Activated CD4-positive, alpha-beta T cell treated with anti-CD3 and anti-CD28 coated beads, Interleukin-10, Interleukin-2, amounts not matched to agents 100 ng/mL and 50 ng/mL, durations not matched to agents 16 hours and 8 hours (primary cell): ENCODE results near the gene SORT1.
"Not testable (repeated sequence)": the region's sequence is repeated elsewhere in the genome, so short reads cannot be mapped to it uniquely, and the experiment has no call there.

Experiments
- DNase-seq: peaks from one replicate; pipeline ENCODE4 v3.0.0-alpha.2; 2020

The SORT1 gene

DNA sequence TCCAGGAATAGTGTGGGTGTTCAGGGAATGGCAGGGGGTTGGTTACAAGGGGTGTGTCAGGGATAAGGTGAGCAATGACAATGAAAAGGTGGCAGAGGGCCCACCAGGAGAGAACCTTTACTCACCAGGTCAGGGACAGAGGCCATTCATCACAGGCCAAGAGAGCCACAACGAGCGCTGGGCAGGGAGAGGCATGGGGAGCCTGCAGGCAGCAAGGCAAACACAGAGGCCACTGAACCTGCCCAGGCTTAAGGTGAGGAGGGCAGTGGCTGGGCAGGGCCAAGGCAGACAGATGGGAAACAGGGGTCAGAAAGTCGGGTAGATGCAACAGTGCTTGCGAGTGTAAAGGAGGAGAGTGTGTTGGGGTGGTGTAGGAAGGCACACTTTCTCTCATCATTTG, 62.6 kb downstream of the SORT1 start:
- DNase-seq: no peak

DNA sequence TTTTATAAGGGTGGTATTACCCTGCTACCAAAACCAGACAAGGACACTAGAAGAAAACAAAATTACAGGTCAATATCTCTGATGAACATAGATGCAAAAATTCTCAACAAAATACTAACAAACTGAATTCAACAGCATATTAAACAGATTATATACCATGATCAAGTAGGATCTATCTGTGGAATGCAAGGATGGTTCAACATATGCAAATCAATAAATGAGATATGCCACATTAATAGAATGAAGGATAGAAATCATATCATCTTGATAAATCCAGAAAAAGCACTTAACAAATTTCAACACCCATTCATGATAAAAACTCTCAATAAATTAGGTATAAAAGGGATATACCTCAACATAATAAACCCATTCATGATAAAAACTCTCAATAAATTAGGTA, 66.6 kb downstream of the SORT1 start:
- DNase-seq: no peak

DNA sequence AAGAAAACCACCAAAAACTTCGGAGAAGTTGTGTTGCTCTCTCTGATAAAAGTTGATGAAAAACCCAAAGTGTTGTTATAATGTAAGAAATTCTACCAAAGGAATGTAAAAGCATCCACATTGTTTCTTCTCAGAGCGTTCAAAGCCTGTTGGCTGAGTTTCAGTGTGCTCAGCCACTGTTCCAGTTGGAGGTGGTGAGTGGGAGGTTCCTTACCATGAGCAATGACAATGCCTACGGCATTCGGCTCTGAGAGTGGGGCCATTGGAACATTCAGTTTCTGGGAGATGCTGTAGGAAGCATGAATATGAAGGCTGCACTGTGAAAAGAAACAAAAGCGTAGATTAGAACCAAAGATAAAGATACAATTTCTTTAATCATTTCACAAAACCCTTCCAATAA, 70.4 kb downstream of the SORT1 start:
- DNase-seq: no peak

GRCh38 chr1:109322974-109323373, 74.7 kb downstream of the SORT1 start:
- no peak for DNase-seq

GRCh38 chr1:109319114-109319513, 78.6 kb downstream of the SORT1 start:
- DNase-seq: no peak

- DNase-seq: no peak
Measured at GRCh38 chr1:109316506-109316905, 81.2 kb downstream of the SORT1 start.

GRCh38 chr1:109315288-109315687, 82.4 kb downstream of the SORT1 start:
- no peak for DNase-seq

DNA sequence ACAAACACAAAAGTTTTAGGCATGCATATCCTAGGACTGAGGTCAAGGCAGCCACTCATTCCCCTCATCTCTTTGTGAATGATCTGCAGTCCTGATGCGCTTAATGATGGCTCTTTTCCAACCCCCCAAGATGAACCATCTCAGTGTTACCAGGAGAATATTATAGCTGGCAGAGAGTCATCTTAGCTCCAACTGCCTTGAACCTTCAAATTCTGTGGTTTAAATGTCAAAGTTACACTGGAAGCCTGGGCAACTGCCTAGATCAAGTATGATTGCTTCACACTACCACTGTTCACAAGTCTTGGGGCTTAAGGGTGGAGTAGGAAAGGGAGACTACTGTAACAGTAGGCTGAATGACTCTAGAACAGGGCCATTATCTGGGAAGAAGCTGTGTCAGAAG, 82.9 kb downstream of the SORT1 start:
- no peak for DNase-seq

DNA sequence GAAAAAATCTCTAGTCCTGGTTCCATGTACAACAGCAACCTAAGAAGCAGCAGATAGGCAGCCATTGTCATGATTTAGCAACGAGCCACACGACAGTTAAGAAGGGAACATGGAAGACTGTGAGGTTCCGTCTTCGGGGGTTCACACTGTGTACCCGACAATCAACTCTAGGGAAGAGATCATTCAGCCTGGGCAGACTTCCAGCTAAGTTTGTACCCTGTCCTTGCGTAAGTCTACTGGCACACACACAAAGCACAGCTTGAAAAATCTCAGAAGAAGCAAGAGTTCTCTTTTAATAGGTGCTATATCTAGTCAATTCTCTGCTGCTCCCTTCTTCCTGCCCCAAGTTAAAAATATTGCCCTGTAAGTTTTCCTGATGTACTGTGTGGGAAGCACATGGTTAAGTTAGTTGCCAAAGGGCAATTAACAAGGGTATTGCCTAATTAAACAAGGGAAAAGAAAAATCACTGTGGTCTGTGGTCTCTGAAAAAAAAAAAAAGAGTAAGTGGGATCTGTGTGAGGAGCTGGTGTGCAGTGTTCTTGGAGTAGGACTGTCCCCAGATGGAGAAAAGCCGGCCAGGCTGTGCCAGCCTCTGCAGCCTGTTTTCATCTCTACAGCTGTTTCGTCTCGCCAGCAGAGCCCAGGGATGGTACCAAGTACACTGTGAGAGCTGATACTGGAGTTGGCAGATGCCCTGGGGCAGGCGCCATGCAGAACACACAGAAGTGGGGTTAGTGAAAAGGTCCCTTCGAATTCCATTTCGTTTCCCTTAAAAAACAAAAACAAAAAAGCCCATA, 84.5 kb downstream of the SORT1 start:
- no peak for DNase-seq

GRCh38 chr1:109312246-109312645, 85.5 kb downstream of the SORT1 start:
- DNase-seq: no peak

- no peak for DNase-seq
Measured at GRCh38 chr1:109309347-109309746, 88.4 kb downstream of the SORT1 start.

GRCh38 chr1:109307274-109308021, 90.3 kb downstream of the SORT1 start:
- no peak for DNase-seq

DNA sequence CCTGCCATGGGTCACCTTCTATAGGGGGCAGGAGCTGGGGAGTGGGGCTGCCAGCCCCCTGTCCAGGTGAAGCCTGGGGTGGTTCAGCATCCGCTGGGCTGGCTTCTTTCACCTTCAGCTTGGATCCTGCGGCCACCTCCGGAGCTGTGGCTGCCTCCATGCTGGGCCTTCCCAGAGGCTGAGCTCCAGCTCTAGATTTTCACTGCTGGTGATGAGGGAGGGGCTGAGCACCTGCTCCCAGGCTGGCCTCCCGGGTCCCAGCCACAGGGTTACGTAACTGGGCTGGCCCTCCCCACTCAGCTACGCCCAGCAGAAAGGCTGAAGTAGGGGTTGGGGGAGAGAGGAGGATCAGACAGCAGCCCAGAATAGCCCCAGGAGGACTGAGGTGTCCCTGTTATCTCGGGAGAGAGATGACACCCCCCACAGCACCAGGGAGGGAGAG, 90.9 kb downstream of the SORT1 start, which contains the start of gene MYBPHL:
Gene MYBPHL (minus strand): TSS at position 180 of the 442 bp plus-strand sequence. CDS start 20 bp downstream, at position 160.
- no peak for DNase-seq

- DNase-seq: not testable (repeated sequence)
Measured at GRCh38 chr1:109305991-109306390, 91.7 kb downstream of the SORT1 start.

DNA sequence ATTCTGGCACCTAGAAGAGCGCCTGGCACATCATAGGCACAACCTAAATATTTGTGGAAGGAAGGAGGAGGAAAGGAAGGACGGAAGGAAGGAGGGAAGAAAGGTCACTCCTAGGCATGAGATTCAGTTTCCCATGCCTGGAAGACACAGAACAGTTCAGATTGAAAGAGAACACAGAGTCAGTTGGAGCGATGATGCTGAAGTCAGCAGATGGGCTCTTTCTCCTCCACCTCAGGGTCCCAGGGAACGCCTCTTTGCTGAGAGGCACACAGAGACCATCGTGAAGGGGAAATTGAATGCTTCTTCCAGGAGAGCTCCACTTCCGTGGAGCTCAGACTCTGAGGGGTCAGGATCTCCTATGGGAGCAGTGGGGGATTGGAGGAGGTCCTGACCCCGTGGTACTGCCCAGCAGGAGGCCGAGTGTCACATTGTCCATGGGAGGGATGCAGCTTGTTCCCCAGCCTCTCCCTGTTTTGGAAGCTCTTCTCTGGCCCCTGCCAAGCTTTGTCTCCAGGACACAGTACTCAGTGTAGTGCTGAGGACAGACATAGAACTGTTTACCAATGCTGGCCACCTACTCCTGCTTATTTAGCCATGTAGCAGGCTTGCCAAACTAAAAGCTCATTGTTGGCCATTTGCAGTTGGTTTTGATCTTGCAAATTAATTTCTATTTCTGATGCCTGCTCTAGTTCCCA, 93.3 kb downstream of the SORT1 start:
- DNase-seq: no peak

DNA sequence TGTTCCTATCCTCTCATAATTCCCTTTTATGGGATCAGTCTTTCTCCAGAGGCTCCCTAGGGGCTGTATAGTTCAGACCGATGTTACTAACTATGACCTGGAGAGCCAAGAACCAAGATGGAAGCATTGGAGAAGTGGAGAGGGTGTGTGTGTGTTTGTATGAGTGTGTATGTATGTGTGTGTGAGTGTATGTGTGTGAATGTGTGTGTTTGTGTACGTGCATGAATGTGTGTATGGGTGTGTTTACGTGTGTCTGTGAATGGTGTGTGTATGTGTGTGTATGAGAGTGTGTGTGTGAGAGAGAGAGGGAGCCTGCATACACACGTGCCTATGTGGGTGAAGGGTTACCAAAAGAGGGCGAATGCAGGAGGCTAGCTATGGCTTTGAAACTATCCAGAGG, 95.8 kb downstream of the SORT1 start:
- no peak for DNase-seq

DNA sequence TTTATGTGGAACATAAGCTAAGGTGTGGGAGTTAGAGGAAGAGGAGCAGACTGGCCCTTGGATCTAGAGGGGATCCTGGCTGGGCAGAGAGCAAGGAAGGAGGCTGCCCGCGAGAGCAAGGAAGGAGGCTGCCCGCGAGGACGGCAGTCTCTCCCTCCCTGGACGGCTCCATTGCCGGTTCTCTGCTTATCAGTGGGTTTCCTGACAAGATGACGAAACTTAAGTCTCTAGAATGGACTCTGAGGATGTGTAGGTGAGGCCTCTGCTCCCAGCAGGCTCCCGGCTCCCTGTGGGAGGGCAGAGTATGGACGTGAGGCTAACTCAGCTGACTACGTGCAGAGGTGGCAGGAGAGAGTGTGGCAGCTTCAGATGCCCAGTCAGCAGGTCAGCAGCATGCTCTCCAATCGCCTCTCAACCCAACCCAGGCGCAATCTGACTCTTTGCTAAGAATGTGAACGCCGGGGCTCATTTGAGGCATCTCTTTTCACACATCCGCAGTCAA, 97.0 kb downstream of the SORT1 start:
- no peak for DNase-seq

DNA sequence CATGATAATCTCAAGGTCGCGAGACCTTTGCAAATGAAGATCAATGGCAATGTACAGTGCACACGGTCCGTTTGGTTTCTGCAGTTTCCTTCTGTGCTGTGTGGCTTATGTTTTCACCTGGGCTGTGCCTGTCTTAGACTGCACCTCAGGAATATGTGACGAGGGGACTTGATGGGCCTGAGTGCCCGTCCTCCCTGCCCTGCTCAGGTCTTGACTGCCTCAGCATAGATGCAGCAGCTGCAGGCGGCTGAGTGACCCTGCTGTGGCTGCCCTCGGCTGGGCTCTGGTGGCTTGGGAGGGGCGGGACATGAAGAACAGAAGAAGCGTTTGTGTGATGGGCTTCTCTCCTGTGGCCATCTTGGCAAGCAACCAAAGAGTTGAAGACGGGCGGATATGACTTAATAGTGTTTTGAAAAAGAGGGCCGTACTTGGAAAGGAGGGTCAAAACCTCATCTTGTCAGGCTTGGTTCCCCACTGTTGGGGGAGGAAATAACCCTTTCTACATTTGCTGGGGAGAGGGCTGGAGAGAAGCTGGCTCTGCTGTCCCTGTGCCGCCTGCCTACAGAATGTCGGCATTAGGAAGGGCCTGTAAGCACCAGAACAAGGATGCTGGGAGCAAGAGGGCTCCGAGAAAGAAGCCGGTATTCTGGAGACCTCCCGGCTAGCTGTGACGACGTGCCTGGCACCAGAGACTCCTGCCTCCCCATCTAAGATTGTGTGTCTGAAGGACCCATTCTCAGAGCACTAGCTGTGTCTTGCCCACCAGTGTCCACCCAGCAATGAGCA, 98.0 kb downstream of the SORT1 start:
- no peak for DNase-seq

- DNase-seq: no peak
Measured at GRCh38 chr1:109298666-109299557, 98.8 kb downstream of the SORT1 start.

DNA sequence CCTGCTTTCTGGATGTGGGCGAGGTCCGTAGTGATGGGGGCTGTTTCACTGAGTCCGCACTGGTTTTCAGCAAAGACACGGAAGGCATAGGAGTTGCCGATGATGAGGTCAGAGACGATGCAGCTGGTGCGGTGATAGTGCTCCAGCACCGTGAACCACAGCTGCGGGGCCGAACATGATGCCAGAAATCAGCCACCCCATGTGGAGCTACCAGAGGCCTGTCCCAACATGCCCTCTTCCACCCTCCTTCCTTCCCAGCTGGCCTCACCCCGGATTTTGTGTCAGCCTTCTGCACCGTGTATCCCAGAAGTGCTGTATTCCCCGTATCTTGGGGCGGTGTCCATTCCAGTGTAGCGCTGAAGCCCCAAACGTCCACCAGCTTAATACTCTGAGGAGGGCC, 100.9 kb downstream of the SORT1 start:
- no peak for DNase-seq

DNA sequence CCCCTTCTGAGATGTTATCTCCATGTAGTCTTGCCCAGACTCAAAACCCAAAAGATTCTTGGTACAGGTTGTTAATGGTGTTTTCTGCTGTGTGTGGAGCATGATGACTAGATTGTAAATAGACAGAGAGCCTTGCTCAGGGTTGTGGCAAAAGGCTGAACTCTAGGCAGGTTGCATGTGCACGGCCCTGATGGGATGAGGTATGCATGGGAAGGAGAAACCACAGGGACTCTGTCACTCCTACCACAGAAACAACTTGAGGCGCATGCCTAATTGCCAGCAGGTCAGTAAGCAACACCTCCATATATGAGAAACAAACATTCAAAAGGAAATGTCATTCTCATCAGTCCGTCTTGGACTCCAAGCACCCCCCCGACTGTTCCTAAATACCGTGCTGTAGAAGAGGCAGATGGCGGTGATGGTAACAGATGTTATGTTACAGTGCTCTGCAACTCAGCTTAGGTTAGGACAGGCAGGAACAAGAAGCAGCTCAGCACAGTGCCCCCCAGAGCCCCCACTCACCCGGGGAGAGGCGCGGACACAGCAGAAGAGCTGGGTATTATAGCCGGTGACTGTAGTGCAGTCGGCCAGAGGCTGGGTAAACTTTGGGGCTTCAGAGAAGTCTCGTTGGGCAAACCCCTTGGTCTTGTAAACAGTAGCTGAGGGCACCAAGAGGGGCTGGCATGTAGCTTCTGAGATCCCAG, 101.9 kb downstream of the SORT1 start:
- no peak for DNase-seq
